Left lung (tissue), 10 donors: ENCODE results near the gene TRPC6. TPM values are rescaled to one million over a fixed set of nuclear protein-coding genes. Genes with fewer than 3 reads are reported as not detected.

Experiments used
- ATAC-seq: fragments of 200-7000 bp; cut with Tn5 transposase; one replicate; pipeline ENCODE4 v1.9.1; 2020; ENCODE audit warnings: moderate library complexity
- DNase-seq, 4 donors: peaks; one replicate each; pipeline ENCODE4 v3.0.0-alpha.2; 2013 to 2020
- H3K27ac ChIP-seq, 2 donors: fragments of 200-600 bp; sonication (generic) in 1 of 2; one replicate each; pipeline versions ENCODE4 v1.5.0 to v1.8.0; 2020 to 2021
- H3K27me3 ChIP-seq, 2 donors: fragments of 200-600 bp; sonication (generic) in 1 of 2; one replicate each; pipeline versions ENCODE4 v1.5.0 to v1.8.0; 2020 to 2021
- H3K36me3 ChIP-seq, 2 donors: fragments of 200-600 bp; sonication (generic) in 1 of 2; one replicate each; pipeline versions ENCODE4 v1.5.0 to v1.8.0; 2020 to 2021
- H3K4me1 ChIP-seq, 2 donors: fragments of 200-600 bp; one replicate each; pipeline ENCODE4 v1.8.0; 2021
- H3K4me3 ChIP-seq, 2 donors: fragments of 200-600 bp; sonication (generic) in 1 of 2; one replicate each; pipeline versions ENCODE4 v1.5.0 to v1.8.0; 2020 to 2021; ENCODE audit warnings: mild to moderate bottlenecking in 1 of 2
- H3K9me3 ChIP-seq, 2 donors: fragments of 200-600 bp; sonication (generic) in 1 of 2; one replicate each; pipeline versions ENCODE4 v1.5.0 to v1.8.0; 2020 to 2021
- intact Hi-C, 2 donors: fragments of 100-400 bp; cut with DNase I; formaldehyde crosslinking; loops; one replicate each; pipeline versions ENCODE4 v1.11.2 to v1.14.2; 2022
- polyA plus RNA-seq, 6 donors: library from polyadenylated mRNA; unstranded; fragments of 120-200 nt; gene quantifications; one replicate each; pipeline ENCODE4 v1.2.1, GENCODE V29; 2013; ENCODE audit not compliant: insufficient read length in 6 of 6
- total RNA-seq, 2 donors: library from RNA; stranded (reverse); fragmentation: NEBNext Ultra II Directional; extraction: Animal tissue kit (Norgen Biotek cat#: 25700); gene quantifications; one replicate each; pipeline ENCODE4 v1.2.1, GENCODE V29; 2021
- TF ChIP-seq, protein P1 (sequence below), 2 donors: fragments of 200-600 bp; sonication (generic) in 1 of 2; IDR thresholded peaks; one replicate each; pipeline versions ENCODE4 v1.5.0 to v1.8.0; 2021; ENCODE audit warnings: antibody characterized with exemption in 2 of 2
- donor health status: DM: no; HTN: yes; CAD: no.
- donor health status: DM: no; HTN: no; CAD: no.

Gene TRPC6
- total and polyA plus RNA-seq, 8 donors = 11.0 to 54.3 (median 39.1) TPM

DNA sequence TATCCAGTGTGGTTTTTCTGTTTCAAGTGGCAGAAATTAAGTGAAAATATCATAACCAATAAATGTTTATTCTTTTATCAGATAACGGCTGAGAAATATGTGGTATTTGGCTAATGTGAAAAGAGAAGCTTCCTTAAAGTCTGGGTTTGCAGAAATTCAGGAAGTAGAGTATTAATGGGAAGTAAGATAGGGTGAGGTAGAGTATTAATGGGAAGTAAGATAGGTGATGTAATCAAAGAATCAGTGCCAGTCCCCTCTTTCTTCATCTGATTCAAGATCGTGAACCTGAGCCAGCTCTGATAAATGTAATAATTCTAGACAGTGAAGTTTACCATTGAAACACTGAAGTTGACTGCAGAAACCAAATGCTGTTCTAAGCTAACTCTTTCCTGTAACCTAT, 30.9 kb downstream of the TRPC6 start:
- Histone ChIP-seq H3K36me3 (no peaks in the 10 kb centered on the region), H3K4me1 (no peaks in the 10 kb centered on the region), H3K27me3 (no peaks in the 10 kb centered on the region), H3K27ac (no peak overlapping the region), H3K4me3 (no peak overlapping the region), H3K9me3 (no peaks in the 10 kb centered on the region)
- ATAC-seq (no peak), DNase-seq (no peak)
- intact Hi-C loops = no loop called here
- TF ChIP-seq, protein P1, sequence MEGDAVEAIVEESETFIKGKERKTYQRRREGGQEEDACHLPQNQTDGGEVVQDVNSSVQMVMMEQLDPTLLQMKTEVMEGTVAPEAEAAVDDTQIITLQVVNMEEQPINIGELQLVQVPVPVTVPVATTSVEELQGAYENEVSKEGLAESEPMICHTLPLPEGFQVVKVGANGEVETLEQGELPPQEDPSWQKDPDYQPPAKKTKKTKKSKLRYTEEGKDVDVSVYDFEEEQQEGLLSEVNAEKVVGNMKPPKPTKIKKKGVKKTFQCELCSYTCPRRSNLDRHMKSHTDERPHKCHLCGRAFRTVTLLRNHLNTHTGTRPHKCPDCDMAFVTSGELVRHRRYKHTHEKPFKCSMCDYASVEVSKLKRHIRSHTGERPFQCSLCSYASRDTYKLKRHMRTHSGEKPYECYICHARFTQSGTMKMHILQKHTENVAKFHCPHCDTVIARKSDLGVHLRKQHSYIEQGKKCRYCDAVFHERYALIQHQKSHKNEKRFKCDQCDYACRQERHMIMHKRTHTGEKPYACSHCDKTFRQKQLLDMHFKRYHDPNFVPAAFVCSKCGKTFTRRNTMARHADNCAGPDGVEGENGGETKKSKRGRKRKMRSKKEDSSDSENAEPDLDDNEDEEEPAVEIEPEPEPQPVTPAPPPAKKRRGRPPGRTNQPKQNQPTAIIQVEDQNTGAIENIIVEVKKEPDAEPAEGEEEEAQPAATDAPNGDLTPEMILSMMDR (IDR thresholded peaks at IDR 0.05) = no peak

DNA sequence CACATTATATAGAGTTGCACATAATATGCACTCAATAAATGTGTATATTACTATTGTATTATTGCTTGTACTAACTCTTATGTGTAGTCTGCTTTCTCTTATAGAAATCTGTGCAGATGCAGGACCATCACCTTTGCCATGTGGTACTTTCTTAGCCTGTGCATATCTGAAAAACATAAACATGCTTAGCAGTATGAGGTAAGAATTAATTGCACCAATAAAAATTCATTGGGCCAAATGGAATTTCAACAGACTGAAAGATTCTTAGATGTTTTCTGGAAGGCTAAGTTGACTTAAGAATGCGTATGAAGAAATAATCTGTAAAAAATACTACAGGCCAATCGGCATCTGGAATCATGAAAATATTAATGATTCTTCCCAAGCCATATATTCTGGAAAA, 55.3 kb downstream of the TRPC6 start:
- TF ChIP-seq, protein P1 (IDR thresholded peaks at IDR 0.05) = no peak
- no peak overlapping the region for H3K4me3 ChIP-seq
- DNase-seq (no peak), ATAC-seq (no peak)
- no peaks in the 10 kb centered on the region for H3K4me1 ChIP-seq
- no peaks in the 10 kb centered on the region for H3K36me3 ChIP-seq
- intact Hi-C loops = no loop called here
- H3K27ac ChIP-seq = no peak overlapping the region
- H3K9me3 ChIP-seq = peaks cover 0 to 3% of the 10 kb centered on the region in 2 donors
- no peaks in the 10 kb centered on the region for H3K27me3 ChIP-seq

DNA sequence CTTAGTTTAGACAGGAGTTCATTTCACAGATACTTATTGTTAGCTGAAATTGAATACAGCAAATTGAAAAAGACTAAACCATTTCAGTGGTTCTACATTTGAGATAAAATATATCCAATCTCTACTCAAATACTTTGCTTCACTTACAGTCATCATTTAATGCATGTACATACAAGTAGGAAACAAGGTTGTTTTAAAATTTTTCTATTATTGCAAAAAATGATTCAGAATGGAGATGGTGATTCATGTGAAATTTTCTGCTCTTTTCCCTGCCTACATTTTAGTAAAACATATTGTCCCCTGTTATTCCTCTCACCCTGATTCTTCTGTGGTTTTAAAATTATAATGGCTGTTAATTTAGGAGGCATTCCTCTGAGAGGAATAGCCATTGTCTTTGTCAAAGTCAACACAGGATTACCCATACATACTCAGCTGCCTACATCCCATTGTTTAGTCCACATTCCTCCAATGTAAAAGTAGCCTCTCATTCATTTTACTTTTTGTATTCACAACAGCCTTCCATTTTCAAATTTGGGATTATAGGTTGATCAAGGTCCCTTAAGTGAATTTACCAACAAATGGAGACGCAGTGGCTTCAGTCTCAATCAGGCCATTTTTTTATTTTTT, 60.1 kb downstream of the TRPC6 start:
- intact Hi-C loops = no loop called here
- DNase-seq (no peak), ATAC-seq (no peak)
- Histone ChIP-seq H3K4me1 (no peaks in the 10 kb centered on the region), H3K27ac (no peak overlapping the region), H3K4me3 (no peak overlapping the region), H3K36me3 (no peaks in the 10 kb centered on the region), H3K9me3 (peaks cover 0 to 15% of the 10 kb centered on the region in 2 donors), H3K27me3 (no peaks in the 10 kb centered on the region)
- TF ChIP-seq, protein P1 (IDR thresholded peaks at IDR 0.05) = no peak

DNA sequence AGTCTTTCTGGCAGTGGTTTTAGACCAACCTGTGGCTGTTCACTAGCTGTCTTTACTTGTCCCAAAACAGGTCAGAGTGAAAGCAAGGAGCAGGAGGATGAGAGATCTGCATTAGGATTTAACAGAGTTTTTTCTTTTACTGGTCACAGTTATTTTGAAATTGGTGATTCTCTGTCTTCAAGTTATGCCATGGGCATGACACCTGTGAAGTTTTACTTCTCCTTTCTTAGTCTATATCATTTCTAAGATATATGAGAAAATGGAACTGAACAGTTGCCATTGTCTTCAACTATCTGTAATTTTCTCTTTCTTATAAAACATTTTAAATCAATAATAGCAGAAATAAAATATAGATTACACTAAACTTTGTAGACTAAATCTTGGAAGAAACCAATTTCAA, 60.6 kb downstream of the TRPC6 start:
- no peak for ATAC-seq
- no peaks in the 10 kb centered on the region for H3K36me3 ChIP-seq

DNA sequence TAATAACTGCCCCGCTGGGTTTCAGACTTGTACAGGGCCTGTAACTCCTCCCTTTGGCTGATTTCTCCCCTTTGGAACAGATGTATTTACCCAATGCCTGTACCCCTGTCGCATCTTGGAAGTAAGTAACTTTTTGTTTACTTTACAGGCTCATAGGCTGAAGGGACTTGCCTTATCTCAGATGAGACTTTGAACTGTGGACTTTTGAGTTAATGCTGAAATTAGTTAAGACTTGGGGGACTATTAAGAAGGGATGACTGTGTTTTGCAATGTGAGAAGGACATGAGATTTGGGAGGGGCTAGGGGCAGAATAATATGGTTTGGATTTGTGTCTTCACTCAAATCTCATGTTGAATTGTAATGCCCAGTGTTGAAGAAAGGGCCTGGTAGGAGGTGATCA, 62.0 kb downstream of the TRPC6 start:
- ATAC-seq (no peak), DNase-seq (no peak)
- Histone ChIP-seq H3K36me3 (no peaks in the 10 kb centered on the region), H3K9me3 (peaks cover 0 to 15% of the 10 kb centered on the region in 2 donors), H3K4me1 (no peaks in the 10 kb centered on the region), H3K4me3 (no peak overlapping the region), H3K27ac (no peak overlapping the region), H3K27me3 (no peaks in the 10 kb centered on the region)
- TF ChIP-seq, protein P1 (IDR thresholded peaks at IDR 0.05) = no peak
- intact Hi-C loops = no loop called here

More for the DNA sequence above, 60.6 kb downstream of the TRPC6 start:
- no peak overlapping the region for H3K27ac ChIP-seq
- no peak overlapping the region for H3K4me3 ChIP-seq
- no peaks in the 10 kb centered on the region for H3K27me3 ChIP-seq
- TF ChIP-seq, protein P1 (IDR thresholded peaks at IDR 0.05) = no peak
- no peaks in the 10 kb centered on the region for H3K4me1 ChIP-seq
- H3K9me3 ChIP-seq = peaks cover 0 to 15% of the 10 kb centered on the region in 2 donors
- no peak for DNase-seq
- intact Hi-C loops = no loop called here
